GM06990 (cell line): Measurements from ENCODE around the gene FAM186B.

Source experiments
- DNase-seq: peaks from one replicate; pipeline ENCODE4 v3.0.0-alpha.2; 2011; ENCODE audit not compliant: insufficient read length; ENCODE audit errors: extremely low read depth
- H3K27me3 ChIP-seq: replicated peaks from 2 replicates; pipeline ENCODE4 v1.6.0; 2011; ENCODE audit warnings: low read length; ENCODE audit not compliant: control insufficient read depth, insufficient read depth
- H3K36me3 ChIP-seq: 2 replicates; pipeline ENCODE4 v1.5.1; 2011; ENCODE audit warnings: low read length; ENCODE audit not compliant: control insufficient read depth, insufficient read depth
- H3K4me3 ChIP-seq: replicated peaks from 2 replicates; pipeline ENCODE4 v1.5.1; 2011; ENCODE audit warnings: low read depth, mild to moderate bottlenecking, control low read depth, low read length
- CTCF ChIP-seq: IDR thresholded peaks from 2 replicates; pipeline ENCODE4 v1.5.1; 2011; ENCODE audit warnings: low read length, control low read depth, mild to moderate bottlenecking, inconsistent platforms; ENCODE audit not compliant: insufficient read depth, poor library complexity, severe bottlenecking

FAM186B gene

GRCh38 chr12:49541911-49542505, 63.4 kb downstream of the FAM186B start:
- Histone ChIP-seq H3K27me3 (peaks cover 5% of the 10 kb centered on the region), H3K4me3 (no peak overlapping the region), H3K36me3 (no peaks in the 10 kb centered on the region)
- no peak for TF ChIP-seq CTCF
- DNase-seq = no peak

GRCh38 chr12:49541140-49541861, 64.1 kb downstream of the FAM186B start:
- Histone ChIP-seq H3K36me3 (no peaks in the 10 kb centered on the region), H3K27me3 (peaks cover 5% of the 10 kb centered on the region), H3K4me3 (no peak overlapping the region)
- no peak for DNase-seq
- TF ChIP-seq CTCF = no peak

GRCh38 chr12:49540229-49541139, 65.0 kb downstream of the FAM186B start:
- H3K36me3 ChIP-seq = no peaks in the 10 kb centered on the region
- H3K27me3 ChIP-seq = peaks cover 5% of the 10 kb centered on the region
- H3K4me3 ChIP-seq = no peak overlapping the region
- no peak for TF ChIP-seq CTCF
- no peak for DNase-seq

- TF ChIP-seq CTCF = no peak
- no peak overlapping the region; the same call in 1 of the 2 replicates for H3K4me3 ChIP-seq
- H3K36me3 ChIP-seq = no peaks in the 10 kb centered on the region
- peaks cover 5% of the 10 kb centered on the region for H3K27me3 ChIP-seq
- DNase-seq = no peak
These were observed 65.8 kb downstream of the FAM186B start for GRCh38 chr12:49539406-49540228.
